ENCODE data around the gene ABCC6. TPM values are rescaled to one million over a fixed set of nuclear protein-coding genes. Genes with fewer than 3 reads are reported as not detected.

Gene ABCC6
- total RNA-seq, 1 experiment from 2014 or later = 1.1 TPM

DNA sequence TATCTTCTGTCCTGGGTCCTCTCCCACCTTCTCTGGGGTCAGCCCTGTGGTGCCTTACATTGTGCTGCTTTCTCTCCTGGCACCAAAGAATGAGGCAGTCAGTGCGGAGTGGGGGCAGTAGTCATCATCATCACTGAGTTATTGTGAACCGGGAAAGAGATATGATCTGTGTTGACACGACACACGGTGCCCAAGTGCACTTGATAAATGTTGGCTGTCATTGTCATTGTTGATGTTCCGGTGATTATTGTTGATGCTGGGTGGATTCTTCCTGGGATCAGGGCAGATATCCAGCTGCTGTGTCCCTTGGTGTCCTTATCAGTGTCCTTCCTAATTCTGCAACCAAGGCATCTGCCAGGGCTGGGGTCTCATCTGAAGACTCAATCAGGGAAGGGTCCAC, 121.7 kb downstream of the ABCC6 start:
- Mint-ChIP-seq H3K4me1 (peaks cover 0 to 2% of the 10 kb centered on the region in 2 experiments; a peak in 1 of 4 replicates), H3K27ac (0 out of 7 replicates have a peak overlapping the region, but pooled peaks of 1 of the 3 experiments have one; percentile 8), H3K36me3 (ENCODE audit: insufficient read depth in 1 of 3, low read depth in 3 of 3) (peaks cover 38 to 67% (median 66%) of the 10 kb centered on the region in 3 experiments; a peak in 6 of 7 replicates), H3K4me3 (no peak overlapping the region), H3K27me3 (ENCODE audit: low read depth) (no peaks in the 10 kb centered on the region), H3K9me3 (no peaks in the 10 kb centered on the region)
- Histone ChIP-seq H3T11ph (ENCODE audit: low read length) (no peak overlapping the region), H4K91ac (ENCODE audit: insufficient read length, low read depth, low read length) (no peak overlapping the region), H3K23ac (ENCODE audit: insufficient read length, low read depth, low read length) (no peak overlapping the region), H3K4me2 (ENCODE audit: insufficient read depth, insufficient read length, low read length) (no peak overlapping the region), H2AK5ac (ENCODE audit: insufficient read length, low read length) (no peak overlapping the region), H3K27ac (ENCODE audit: insufficient read length, low read depth, low read length) (no peak overlapping the region), H2BK15ac (ENCODE audit: low read depth, low read length) (no peak overlapping the region), H4K5ac (ENCODE audit: insufficient read length, low read depth, low read length) (no peak overlapping the region), H4K20me1 (ENCODE audit: control insufficient read depth, insufficient read depth, insufficient read length) (no peaks in the 10 kb centered on the region), H2BK5ac (ENCODE audit: insufficient read length, low read length) (no peak overlapping the region), H2BK12ac (ENCODE audit: insufficient read length, low read depth, low read length) (no peak overlapping the region), H3K4me1 (ENCODE audit: insufficient read depth, low read length) (no peaks in the 10 kb centered on the region), H2AFZ (ENCODE audit: low read length) (no peak overlapping the region), H2BK20ac (ENCODE audit: low read depth, low read length, poor library complexity, severe bottlenecking) (no peak overlapping the region), H3K14ac (ENCODE audit: insufficient read depth, low read length) (no peak overlapping the region), H4K8ac (replicated peaks; ENCODE audit: insufficient read length, low read depth, low read length) (no peak overlapping the region), H3K23me2 (ENCODE audit: insufficient read length, low read depth, low read length, poor library complexity, severe bottlenecking) (no peaks in the 10 kb centered on the region), H3K18ac (ENCODE audit: insufficient read length, low read depth, low read length) (no peak overlapping the region), H3K27me3 (ENCODE audit: insufficient read depth, low read length) (no peaks in the 10 kb centered on the region), H3K9me3 (ENCODE audit: control insufficient read depth, low read depth, low read length) (no peaks in the 10 kb centered on the region), H3K79me2 (ENCODE audit: insufficient read depth, low read length) (no peaks in the 10 kb centered on the region), H3K9ac (ENCODE audit: extremely low read depth, insufficient read length, low read length) (no peak overlapping the region), H3K79me1 (ENCODE audit: insufficient read depth, low read depth, low read length, poor library complexity, severe bottlenecking) (no peaks in the 10 kb centered on the region), H3K56ac (ENCODE audit: insufficient read length, low read depth, low read length) (no peak overlapping the region), H3K4ac (ENCODE audit: low read depth, low read length) (no peak overlapping the region), H2BK120ac (ENCODE audit: low read depth, low read length, poor library complexity, severe bottlenecking) (no peak overlapping the region)
- no CpG with 5 or more reads among the region's 5 CpGs for WGBS (ENCODE audit: extremely low coverage, insufficient read length, low lambda C conversion rate)
- DNase-seq = no peak
- TF ChIP-seq, protein P1, sequence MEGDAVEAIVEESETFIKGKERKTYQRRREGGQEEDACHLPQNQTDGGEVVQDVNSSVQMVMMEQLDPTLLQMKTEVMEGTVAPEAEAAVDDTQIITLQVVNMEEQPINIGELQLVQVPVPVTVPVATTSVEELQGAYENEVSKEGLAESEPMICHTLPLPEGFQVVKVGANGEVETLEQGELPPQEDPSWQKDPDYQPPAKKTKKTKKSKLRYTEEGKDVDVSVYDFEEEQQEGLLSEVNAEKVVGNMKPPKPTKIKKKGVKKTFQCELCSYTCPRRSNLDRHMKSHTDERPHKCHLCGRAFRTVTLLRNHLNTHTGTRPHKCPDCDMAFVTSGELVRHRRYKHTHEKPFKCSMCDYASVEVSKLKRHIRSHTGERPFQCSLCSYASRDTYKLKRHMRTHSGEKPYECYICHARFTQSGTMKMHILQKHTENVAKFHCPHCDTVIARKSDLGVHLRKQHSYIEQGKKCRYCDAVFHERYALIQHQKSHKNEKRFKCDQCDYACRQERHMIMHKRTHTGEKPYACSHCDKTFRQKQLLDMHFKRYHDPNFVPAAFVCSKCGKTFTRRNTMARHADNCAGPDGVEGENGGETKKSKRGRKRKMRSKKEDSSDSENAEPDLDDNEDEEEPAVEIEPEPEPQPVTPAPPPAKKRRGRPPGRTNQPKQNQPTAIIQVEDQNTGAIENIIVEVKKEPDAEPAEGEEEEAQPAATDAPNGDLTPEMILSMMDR (conservative IDR thresholded peaks at IDR 0.05) = no peak
